NT2/D1 (cell line): Measurements from ENCODE around the gene CTSK.

ENCODE experiments used
- SUZ12 ChIP-seq: IDR thresholded peaks from 2 replicates; pipeline ENCODE4 v1.6.1; 2011; ENCODE audit not compliant: insufficient read length, insufficient read depth; ENCODE audit errors: extremely low read depth
- YY1 ChIP-seq: IDR thresholded peaks from 2 replicates; pipeline ENCODE4 v1.6.1; 2011; ENCODE audit not compliant: insufficient read length, insufficient read depth
- ZNF274 ChIP-seq: IDR thresholded peaks from 2 replicates; pipeline ENCODE4 v1.6.1; 2011; ENCODE audit warnings: mild to moderate bottlenecking, low read depth, low read length

DNA sequence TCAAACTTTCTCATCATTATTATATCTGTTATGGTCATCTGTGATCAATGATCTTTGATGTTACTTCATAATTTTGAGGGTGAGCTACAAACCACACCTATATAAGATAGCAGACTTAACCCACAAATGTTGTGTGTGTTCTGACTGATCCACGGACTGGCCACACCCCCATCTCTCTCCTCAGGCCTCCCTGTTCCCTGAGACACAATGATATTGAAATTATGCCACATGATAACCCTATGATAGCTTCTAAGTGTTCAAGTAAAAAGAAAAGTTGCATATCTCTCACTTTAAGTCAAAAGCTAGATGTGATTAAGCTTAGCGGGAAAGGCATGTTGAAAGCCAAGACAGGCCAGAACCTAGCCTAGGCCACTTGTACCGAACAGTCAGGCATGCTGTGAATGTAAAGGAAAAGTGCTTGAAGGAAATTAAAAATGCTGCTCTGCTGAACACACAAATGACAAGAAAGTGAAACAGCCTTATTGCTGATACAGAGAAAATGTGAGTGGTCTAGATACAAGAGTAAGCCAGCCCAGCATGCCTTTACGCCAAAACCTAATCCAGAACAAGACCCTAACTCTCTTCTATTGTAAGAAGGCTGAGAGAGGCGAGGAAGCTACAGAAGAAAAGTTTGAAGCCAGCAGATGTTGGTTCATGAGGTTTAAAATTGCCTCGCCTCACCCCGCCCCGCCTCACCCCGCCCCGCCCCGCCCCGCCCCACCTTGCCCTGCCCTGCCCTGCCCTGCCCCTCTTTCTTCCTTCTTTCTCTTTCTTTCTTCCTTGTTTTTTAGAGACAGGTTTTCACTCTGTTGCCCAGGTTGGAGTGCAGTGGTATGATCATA is 59.0 kb downstream of the CTSK start:
- no peak for TF ChIP-seq YY1
- no peak for TF ChIP-seq SUZ12
- TF ChIP-seq ZNF274 = no peak
